GM18951 (cell line): ENCODE measurements around the gene THADA.
"Not testable (repeated sequence)": the region's sequence is repeated elsewhere in the genome, so short reads cannot be mapped to it uniquely, and the experiment has no call there.

Experiments
- POLR2A ChIP-seq: IDR thresholded peaks from 4 replicates; pipeline ENCODE4 v1.6.1; 2011; ENCODE audit warnings: mild to moderate bottlenecking; ENCODE audit not compliant: insufficient read length, insufficient read depth; ENCODE audit errors: extremely low read depth
- in situ Hi-C: fragments of 300-500 bp; cut with MboI; formaldehyde crosslinking; loops from one replicate; pipeline ENCODE4 v1.12.0; 2022; ENCODE audit warnings: low sequenced_read_pairs, mixed read lengths, inconsistent platforms; ENCODE audit not compliant: unreplicated experiment

The THADA gene

GRCh38 chr2:43542285-43542933 lies 53.4 kb downstream of the THADA start:
- in situ Hi-C loops, result no loop called here
- no peak for TF ChIP-seq POLR2A

GRCh38 chr2:43541165-43541564 lies 54.7 kb downstream of the THADA start:
- no peak for TF ChIP-seq POLR2A
- in situ Hi-C loops, result no loop called here

DNA sequence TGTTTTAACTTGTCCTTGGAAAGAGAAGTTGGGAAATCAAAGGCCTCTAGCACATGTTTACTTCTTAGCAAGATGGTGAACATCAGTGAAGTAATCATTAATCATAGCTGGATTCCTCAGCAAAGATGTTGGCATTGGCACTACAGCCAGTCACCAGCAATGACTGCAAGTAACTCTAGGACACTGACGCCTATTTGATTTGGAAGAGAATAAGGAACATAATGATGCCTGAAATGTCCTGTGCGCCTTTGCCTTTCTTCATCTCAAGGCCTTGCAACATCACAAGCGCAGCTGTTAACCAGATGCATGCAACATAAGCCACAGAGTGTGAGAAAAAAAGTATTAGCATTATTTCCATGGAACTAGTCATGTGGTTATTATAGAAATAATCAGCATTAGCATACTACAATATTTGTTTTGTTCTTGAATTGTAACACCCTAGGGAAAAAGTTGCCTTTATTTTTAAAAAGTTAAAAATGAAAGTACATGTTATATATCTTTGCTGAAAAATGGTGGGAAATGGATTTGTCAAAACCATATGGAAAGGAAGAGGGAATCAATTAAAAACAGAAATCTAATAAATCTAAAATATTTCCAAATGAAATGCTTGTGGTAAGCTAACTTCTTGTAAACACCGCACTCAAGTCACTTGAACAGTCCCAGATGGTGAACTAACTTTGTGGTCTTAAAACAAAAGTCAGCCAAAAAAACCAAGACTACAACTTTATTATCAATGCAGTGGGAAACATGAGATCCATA lies 55.6 kb downstream of the THADA start:
- in situ Hi-C loops, result no loop called here
- TF ChIP-seq POLR2A, result no peak

GRCh38 chr2:43539436-43539835 lies 56.4 kb downstream of the THADA start:
- no peak for TF ChIP-seq POLR2A
- in situ Hi-C loops, result no loop called here

GRCh38 chr2:43538034-43538670 lies 57.7 kb downstream of the THADA start:
- TF ChIP-seq POLR2A, result no peak
- in situ Hi-C loops, result no loop called here

- no peak for TF ChIP-seq POLR2A
- in situ Hi-C loops, result no loop called here
Measured at GRCh38 chr2:43537137-43537536, 58.7 kb downstream of the THADA start.

DNA sequence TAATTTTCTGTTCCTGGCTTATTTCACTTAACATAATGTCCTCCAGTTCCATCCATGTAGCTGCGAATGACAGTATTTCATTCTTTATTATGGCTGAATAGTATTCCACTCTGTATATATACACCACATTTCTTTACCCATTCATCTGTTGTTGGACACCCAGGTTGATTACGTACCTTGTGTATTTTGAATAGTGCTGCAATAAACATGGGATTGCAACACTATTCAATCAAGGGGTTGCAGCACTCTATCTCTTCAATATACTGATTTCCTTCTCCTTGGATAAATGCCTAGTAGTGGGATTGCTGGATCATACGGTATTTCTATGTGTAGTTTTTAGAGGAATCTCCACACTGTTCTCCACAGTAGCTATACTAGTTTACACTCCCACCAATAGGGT lies 61.3 kb downstream of the THADA start:
- in situ Hi-C loops, result no loop called here
- no peak for TF ChIP-seq POLR2A

- in situ Hi-C loops, result not testable (repeated sequence)
Measured at GRCh38 chr2:43532572-43532971, 63.3 kb downstream of the THADA start.

DNA sequence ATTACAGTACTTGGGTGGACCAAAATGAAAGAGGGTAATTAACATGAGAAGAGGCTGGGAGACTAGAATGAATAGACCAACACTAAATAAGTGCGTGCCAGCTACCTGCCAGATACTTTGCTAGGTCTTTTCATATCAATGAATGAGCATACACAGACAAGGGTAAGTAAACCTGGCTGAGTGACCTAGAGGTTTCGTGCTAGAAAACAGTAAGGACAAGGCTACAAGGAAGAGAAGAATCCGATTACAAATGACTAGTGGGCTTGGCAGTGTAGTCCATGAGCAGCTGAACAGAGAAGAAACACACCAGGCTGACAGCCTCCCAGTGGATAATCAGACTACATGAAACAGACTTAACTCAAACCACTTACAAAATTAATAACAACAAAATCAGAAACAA lies 64.6 kb downstream of the THADA start:
- in situ Hi-C loops, result no loop called here
- TF ChIP-seq POLR2A, result no peak

DNA sequence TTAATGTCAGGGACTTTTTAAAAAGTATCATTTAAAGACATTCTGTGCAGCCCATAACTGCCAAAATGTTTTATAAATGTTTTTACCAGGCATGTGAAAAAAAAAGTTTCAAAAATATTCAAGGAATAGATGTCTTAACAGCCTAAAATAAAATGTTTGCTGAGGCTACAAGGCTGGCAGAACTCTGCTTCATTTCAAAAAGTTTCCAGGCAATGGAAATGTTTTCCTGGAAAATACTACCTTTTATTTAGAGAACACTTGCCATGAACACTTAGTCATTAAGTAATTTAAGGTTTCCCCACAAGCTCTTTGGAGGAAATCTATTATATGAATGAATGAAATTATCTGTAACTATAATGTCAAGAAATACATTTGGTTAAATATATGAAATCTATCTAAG lies 68.8 kb downstream of the THADA start:
- in situ Hi-C loops, result no loop called here
- TF ChIP-seq POLR2A, result no peak

DNA sequence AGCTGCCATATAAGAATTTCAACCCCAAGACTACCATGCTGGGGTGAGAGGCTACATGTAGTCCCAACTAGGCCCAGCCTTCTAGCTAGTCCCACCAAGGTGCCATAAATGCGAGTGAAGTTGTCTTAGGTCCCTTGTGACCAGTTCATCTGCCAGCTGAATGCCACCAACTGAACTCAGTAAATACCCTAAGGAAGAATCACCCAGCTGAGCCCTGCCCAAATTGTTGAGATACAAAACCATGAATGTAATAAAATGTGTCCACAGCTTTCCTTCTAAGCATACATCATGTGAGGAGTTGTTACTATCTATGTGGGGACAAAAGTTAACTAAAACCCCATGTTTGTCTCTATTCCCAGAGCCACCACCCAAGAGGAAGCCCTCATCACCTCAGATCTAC lies 70.3 kb downstream of the THADA start:
- no peak for TF ChIP-seq POLR2A

GRCh38 chr2:43524177-43524965 lies 71.5 kb downstream of the THADA start:
- no peak for TF ChIP-seq POLR2A
- in situ Hi-C loops, result no loop called here

More for the DNA sequence above, 70.3 kb downstream of the THADA start:
- in situ Hi-C loops, result no loop called here

DNA sequence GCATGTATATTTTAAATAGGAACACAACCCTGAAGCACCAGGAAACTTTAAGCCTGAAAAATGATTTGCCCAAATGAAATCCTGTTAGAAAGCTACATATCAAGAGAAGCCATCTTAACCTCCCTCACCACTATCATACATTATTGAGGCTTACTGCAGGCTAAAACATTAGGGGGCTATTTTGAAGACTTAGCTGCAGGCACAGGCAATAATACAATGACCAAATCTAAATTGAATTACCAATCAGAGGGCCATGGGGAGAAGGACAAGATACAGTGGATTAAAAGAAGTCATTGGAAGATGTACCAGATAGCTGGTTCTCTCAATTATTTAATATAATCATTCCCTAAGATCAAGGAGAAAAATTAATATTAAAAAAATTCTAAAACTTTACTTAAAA lies 73.7 kb downstream of the THADA start:
- in situ Hi-C loops, result no loop called here
- no peak for TF ChIP-seq POLR2A

GRCh38 chr2:43521568-43521967 lies 74.3 kb downstream of the THADA start:
- in situ Hi-C loops, result no loop called here
- no peak for TF ChIP-seq POLR2A

- no peak for TF ChIP-seq POLR2A
- in situ Hi-C loops, result no loop called here
Measured at GRCh38 chr2:43520919-43521318, 74.9 kb downstream of the THADA start.
